Measurements from ENCODE around the gene SLC17A8.

The SLC17A8 gene

DNA sequence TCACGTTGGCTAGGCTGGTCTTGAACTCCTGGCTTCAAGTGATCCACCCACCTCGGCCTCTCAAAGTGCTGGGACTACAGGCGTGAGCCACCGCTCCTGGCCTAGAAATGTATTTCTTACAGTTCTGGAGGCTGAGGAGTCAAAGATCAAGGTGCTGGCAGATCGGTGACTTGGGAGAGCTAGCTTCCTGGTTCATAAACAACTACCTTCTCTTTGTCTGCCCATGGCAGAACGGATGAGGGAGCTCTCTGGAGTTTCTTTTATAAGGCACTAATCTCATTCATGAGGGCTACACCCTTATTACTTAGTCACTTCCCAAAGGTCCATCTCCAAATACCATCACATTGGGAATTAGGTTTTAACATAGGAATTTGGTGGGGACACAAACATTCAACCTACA is 38.9 kb downstream of the SLC17A8 start:
- Histone ChIP-seq H3K27ac (no peak overlapping the region), H3K4me3 (no peak overlapping the region)

DNA sequence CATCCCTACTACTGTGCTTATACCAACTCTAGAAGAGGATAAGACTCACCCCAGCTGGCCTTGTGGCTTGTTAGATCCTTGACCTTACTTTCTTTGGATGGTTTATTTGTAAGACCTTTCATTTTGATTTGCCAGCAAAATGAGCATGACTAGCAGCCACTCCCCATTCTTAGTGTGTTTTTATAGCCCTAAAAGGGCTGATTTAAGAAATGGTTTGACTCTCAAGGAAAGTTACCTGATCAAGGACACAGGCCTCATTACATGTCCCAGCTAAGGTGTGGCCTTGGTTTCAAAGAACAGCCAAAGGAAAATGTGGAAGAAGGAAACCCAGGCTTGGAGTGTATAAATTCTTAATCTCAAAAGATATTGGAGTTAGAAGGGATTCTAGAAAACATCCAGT is 41.4 kb downstream of the SLC17A8 start:
- Histone ChIP-seq H3K27ac (no peak overlapping the region), H3K4me3 (no peak overlapping the region), H3K27me3 (no peaks in the 10 kb centered on the region), H3K4me1 (no peaks in the 10 kb centered on the region), H3K36me3 (no peaks in the 10 kb centered on the region), H3K9me3 (no peaks in the 10 kb centered on the region)
- no peak for DNase-seq
- TF ChIP-seq, protein P1, sequence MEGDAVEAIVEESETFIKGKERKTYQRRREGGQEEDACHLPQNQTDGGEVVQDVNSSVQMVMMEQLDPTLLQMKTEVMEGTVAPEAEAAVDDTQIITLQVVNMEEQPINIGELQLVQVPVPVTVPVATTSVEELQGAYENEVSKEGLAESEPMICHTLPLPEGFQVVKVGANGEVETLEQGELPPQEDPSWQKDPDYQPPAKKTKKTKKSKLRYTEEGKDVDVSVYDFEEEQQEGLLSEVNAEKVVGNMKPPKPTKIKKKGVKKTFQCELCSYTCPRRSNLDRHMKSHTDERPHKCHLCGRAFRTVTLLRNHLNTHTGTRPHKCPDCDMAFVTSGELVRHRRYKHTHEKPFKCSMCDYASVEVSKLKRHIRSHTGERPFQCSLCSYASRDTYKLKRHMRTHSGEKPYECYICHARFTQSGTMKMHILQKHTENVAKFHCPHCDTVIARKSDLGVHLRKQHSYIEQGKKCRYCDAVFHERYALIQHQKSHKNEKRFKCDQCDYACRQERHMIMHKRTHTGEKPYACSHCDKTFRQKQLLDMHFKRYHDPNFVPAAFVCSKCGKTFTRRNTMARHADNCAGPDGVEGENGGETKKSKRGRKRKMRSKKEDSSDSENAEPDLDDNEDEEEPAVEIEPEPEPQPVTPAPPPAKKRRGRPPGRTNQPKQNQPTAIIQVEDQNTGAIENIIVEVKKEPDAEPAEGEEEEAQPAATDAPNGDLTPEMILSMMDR (IDR thresholded peaks at IDR 0.05), result no peak
- intact Hi-C loops (cut with DNase I; ENCODE audit: low total_unique reads), result no loop called here

More for the DNA sequence above, 38.9 kb downstream of the SLC17A8 start:
- no peaks in the 10 kb centered on the region for H3K9me3 ChIP-seq
- TF ChIP-seq, protein P1 (IDR thresholded peaks at IDR 0.05), result no peak
- H3K36me3 ChIP-seq, result no peaks in the 10 kb centered on the region
- DNase-seq, result no peak
- H3K27me3 ChIP-seq, result no peaks in the 10 kb centered on the region
- intact Hi-C loops (cut with DNase I; ENCODE audit: low total_unique reads), result no loop called here
- H3K4me1 ChIP-seq, result no peaks in the 10 kb centered on the region

DNA sequence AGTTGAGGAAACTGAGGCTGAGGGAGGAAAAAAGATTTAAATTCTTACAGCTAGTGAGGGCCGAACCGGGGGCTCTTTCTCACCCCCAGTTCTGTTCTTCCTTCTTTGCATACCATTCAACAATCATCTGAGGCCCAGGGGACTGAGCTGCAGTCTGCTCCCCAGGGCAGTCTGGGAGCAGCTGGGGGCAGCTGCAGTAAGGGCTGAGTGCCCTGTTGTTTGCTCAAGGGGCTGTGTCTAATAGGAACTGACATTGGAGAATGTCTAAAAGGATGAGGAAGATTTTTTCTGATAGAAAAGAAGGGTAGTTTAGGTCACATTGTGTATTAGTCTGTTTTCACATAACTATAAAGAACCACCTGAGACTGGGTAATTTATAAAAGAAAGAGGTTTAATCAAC is 42.2 kb downstream of the SLC17A8 start:
- H3K4me3 ChIP-seq, result no peak overlapping the region
- H3K36me3 ChIP-seq, result no peaks in the 10 kb centered on the region
- H3K9me3 ChIP-seq, result no peaks in the 10 kb centered on the region
- DNase-seq, result no peak
- no peaks in the 10 kb centered on the region for H3K4me1 ChIP-seq
- no peaks in the 10 kb centered on the region for H3K27me3 ChIP-seq
- no peak overlapping the region for H3K27ac ChIP-seq
- TF ChIP-seq, protein P1 (IDR thresholded peaks at IDR 0.05), result no peak
- intact Hi-C loops (cut with DNase I; ENCODE audit: low total_unique reads), result no loop called here

DNA sequence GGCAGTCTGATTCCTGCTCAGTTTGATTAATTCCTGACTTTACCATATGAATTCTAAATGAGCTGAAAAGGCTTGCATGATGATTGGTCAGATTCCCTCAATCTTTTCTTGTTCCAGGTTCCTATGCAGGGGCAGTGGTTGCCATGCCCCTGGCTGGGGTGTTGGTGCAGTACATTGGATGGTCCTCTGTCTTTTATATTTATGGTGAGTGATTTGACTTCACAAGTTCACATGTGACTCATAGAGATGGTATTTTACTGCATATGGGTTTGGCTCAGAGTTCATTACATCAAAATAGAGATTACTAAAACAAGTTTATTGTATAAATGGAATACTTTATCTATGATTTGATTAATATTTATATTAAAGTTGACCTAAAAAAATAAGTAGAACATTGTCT is 44.8 kb downstream of the SLC17A8 start:
- no peaks in the 10 kb centered on the region for H3K36me3 ChIP-seq
- H3K9me3 ChIP-seq, result no peaks in the 10 kb centered on the region
- H3K4me1 ChIP-seq, result no peaks in the 10 kb centered on the region
- intact Hi-C loops (cut with DNase I; ENCODE audit: low total_unique reads), result no loop called here
- H3K27me3 ChIP-seq, result no peaks in the 10 kb centered on the region
- TF ChIP-seq, protein P1 (IDR thresholded peaks at IDR 0.05), result no peak
- no peak overlapping the region for H3K4me3 ChIP-seq
- H3K27ac ChIP-seq, result no peak overlapping the region
- no peak for DNase-seq

DNA sequence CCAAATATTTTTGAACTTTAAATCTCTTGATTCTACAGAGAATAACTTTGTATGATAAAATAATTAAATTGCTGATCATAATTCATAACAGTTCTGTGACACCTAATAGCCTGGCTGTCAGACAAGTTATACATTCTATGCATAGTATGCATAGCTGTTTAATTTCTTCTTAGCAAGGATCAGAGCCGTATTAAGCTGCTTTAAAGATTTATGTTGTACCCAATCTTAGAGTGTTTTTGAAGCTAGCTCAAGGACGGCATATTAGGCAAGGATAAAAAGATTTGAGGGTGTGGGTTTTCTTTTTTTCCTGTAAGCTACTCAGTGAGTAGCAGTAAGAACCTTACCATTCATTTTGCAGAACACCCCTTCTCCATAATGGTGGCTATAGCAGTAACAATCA is 45.9 kb downstream of the SLC17A8 start:
- Histone ChIP-seq H3K4me1 (no peaks in the 10 kb centered on the region), H3K9me3 (no peaks in the 10 kb centered on the region), H3K27me3 (no peaks in the 10 kb centered on the region), H3K36me3 (no peaks in the 10 kb centered on the region), H3K27ac (no peak overlapping the region), H3K4me3 (no peak overlapping the region)
- intact Hi-C loops (cut with DNase I; ENCODE audit: low total_unique reads), result no loop called here
- DNase-seq, result no peak
- TF ChIP-seq, protein P1 (IDR thresholded peaks at IDR 0.05), result no peak

DNA sequence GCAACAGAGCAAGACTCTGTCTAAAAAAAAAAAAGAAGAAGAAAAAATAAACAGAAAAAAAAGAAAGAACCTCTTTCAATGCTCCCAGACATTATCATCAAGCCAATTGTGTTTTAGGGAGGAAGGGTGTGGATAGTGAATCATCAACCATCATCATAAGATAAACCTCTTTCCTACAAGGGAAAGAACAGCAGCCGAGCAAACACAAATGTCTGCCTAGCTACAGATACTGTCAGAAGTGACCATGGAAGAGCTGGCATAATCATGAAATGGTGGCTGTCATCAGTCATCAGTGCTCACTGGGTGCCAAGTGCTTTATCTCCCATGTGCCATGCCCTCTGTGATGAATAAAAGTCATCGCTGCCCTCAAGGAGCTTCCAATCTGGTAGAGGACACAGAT is 46.6 kb downstream of the SLC17A8 start:
- Histone ChIP-seq H3K4me1 (no peaks in the 10 kb centered on the region), H3K4me3 (no peak overlapping the region), H3K36me3 (no peaks in the 10 kb centered on the region), H3K27ac (no peak overlapping the region), H3K27me3 (no peaks in the 10 kb centered on the region), H3K9me3 (no peaks in the 10 kb centered on the region)
- intact Hi-C loops (cut with DNase I; ENCODE audit: low total_unique reads), result no loop called here
- no peak for DNase-seq
- TF ChIP-seq, protein P1 (IDR thresholded peaks at IDR 0.05), result no peak
